ENCODE measurements around the gene CCT6B. TPM values are rescaled to one million over a fixed set of nuclear protein-coding genes. Genes with fewer than 3 reads are reported as not detected.

CCT6B gene
- total RNA-seq, 1 donor from 2014 or later = 3.0 TPM

GRCh38 chr17:34930283-34930682 lies 31.0 kb downstream of the CCT6B start:
- Mint-ChIP-seq H3K4me1 (ENCODE audit: low read depth) (no peaks in the 10 kb centered on the region), H3K36me3 (ENCODE audit: low read depth) (peaks cover 5% of the 10 kb centered on the region)

GRCh38 chr17:34926661-34927060 lies 34.6 kb downstream of the CCT6B start:
- Mint-ChIP-seq H3K27me3 (ENCODE audit: low read depth) (no peaks in the 10 kb centered on the region), H3K27ac (ENCODE audit: unreplicated experiment) (no peak overlapping the region), H3K9me3 (ENCODE audit: low read depth) (no peaks in the 10 kb centered on the region), H3K36me3 (ENCODE audit: low read depth) (peaks cover 5% of the 10 kb centered on the region), H3K4me3 (ENCODE audit: unreplicated experiment) (no peak overlapping the region), H3K4me1 (ENCODE audit: low read depth) (no peaks in the 10 kb centered on the region)
- DNase-seq (ENCODE audit: low spot score) = no peak
- no peak for TF ChIP-seq CTCF (IDR thresholded peaks at IDR 0.05)

More at GRCh38 chr17:34930283-34930682, 31.0 kb downstream of the CCT6B start:
- Mint-ChIP-seq H3K9me3 (ENCODE audit: low read depth) (no peaks in the 10 kb centered on the region), H3K27ac (ENCODE audit: unreplicated experiment) (no peak overlapping the region), H3K4me3 (ENCODE audit: unreplicated experiment) (no peak overlapping the region), H3K27me3 (ENCODE audit: low read depth) (peaks cover 2% of the 10 kb centered on the region)
- DNase-seq (ENCODE audit: low spot score) = no peak
- no peak for TF ChIP-seq CTCF (IDR thresholded peaks at IDR 0.05)

- no peak for TF ChIP-seq CTCF (IDR thresholded peaks at IDR 0.05)
Observed at GRCh38 chr17:34920676-34921075, 40.6 kb downstream of the CCT6B start.

GRCh38 chr17:34917381-34917780 lies 43.9 kb downstream of the CCT6B start:
- Mint-ChIP-seq H3K4me3 (ENCODE audit: unreplicated experiment) (no peak overlapping the region), H3K27ac (ENCODE audit: unreplicated experiment) (no peak overlapping the region), H3K4me1 (ENCODE audit: low read depth) (no peaks in the 10 kb centered on the region), H3K9me3 (ENCODE audit: low read depth) (peaks cover 4% of the 10 kb centered on the region), H3K36me3 (ENCODE audit: low read depth) (no peaks in the 10 kb centered on the region), H3K27me3 (ENCODE audit: low read depth) (no peaks in the 10 kb centered on the region)
- no peak for DNase-seq (ENCODE audit: low spot score)
- TF ChIP-seq CTCF (IDR thresholded peaks at IDR 0.05) = no peak

More at GRCh38 chr17:34920676-34921075, 40.6 kb downstream of the CCT6B start:
- H3K27me3 Mint-ChIP-seq (ENCODE audit: low read depth) = no peaks in the 10 kb centered on the region
- no peaks in the 10 kb centered on the region for H3K4me1 Mint-ChIP-seq (ENCODE audit: low read depth)
- H3K9me3 Mint-ChIP-seq (ENCODE audit: low read depth) = no peaks in the 10 kb centered on the region
- no peak for DNase-seq (ENCODE audit: low spot score)
- H3K27ac Mint-ChIP-seq (ENCODE audit: unreplicated experiment) = no peak overlapping the region
- H3K4me3 Mint-ChIP-seq (ENCODE audit: unreplicated experiment) = no peak overlapping the region
- H3K36me3 Mint-ChIP-seq (ENCODE audit: low read depth) = no peaks in the 10 kb centered on the region

GRCh38 chr17:34916120-34916519 lies 45.1 kb downstream of the CCT6B start:
- H3K9me3 Mint-ChIP-seq (ENCODE audit: low read depth) = peaks cover 4% of the 10 kb centered on the region
- no peak overlapping the region for H3K27ac Mint-ChIP-seq (ENCODE audit: unreplicated experiment)
- no peaks in the 10 kb centered on the region for H3K36me3 Mint-ChIP-seq (ENCODE audit: low read depth)
- H3K4me1 Mint-ChIP-seq (ENCODE audit: low read depth) = no peaks in the 10 kb centered on the region
- no peaks in the 10 kb centered on the region for H3K27me3 Mint-ChIP-seq (ENCODE audit: low read depth)
- no peak for TF ChIP-seq CTCF (IDR thresholded peaks at IDR 0.05)
- no peak for DNase-seq (ENCODE audit: low spot score)
- H3K4me3 Mint-ChIP-seq (ENCODE audit: unreplicated experiment) = no peak overlapping the region

All from chondrocyte (in vitro differentiated cells).